MM.1S (cell line): ENCODE data around the gene ZNF585A.
"Not testable (repeated sequence)": the region's sequence is repeated elsewhere in the genome, so short reads cannot be mapped to it uniquely, and the experiment has no call there.

Source experiments
- EZH2 ChIP-seq: fragments of 300-600 bp; sonication (generic); optimal IDR thresholded peaks from 2 replicates; pipeline ENCODE3; 2017; ENCODE audit warnings: low read depth, mild to moderate bottlenecking, antibody characterized with exemption, low read length, mixed read lengths
- EZH2phosphoT487 ChIP-seq: fragments of 300-600 bp; sonication (generic); IDR thresholded peaks from 2 replicates; pipeline ENCODE4 v1.6.1; 2018; ENCODE audit warnings: antibody characterized with exemption, low read length
- TF ChIP-seq, protein P1 (sequence below): fragments of 300-600 bp; sonication (generic); IDR thresholded peaks from 2 replicates; pipeline ENCODE4 v1.5.1; 2016; ENCODE audit warnings: antibody characterized with exemption, low read length, mixed read lengths

DNA sequence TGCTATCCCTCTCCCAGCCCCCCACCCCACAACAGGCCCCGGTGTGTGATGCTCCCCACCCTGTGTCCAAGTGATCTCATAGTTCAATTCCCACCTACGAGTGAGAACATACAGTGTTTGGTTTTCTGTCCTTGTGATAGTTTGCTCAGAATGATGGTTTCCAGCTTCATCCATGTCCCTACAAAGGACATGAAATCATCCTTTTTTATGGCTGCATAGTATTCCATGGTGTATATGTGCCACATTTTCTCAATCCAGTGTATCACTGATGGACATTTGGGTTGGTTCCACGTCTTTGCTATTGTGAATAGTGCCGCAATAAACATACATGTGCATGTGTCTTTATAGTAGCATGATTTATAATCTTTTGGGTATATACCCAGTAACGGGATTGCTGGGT lies 24.6 kb upstream of the ZNF585A start:
- TF ChIP-seq, protein P1, sequence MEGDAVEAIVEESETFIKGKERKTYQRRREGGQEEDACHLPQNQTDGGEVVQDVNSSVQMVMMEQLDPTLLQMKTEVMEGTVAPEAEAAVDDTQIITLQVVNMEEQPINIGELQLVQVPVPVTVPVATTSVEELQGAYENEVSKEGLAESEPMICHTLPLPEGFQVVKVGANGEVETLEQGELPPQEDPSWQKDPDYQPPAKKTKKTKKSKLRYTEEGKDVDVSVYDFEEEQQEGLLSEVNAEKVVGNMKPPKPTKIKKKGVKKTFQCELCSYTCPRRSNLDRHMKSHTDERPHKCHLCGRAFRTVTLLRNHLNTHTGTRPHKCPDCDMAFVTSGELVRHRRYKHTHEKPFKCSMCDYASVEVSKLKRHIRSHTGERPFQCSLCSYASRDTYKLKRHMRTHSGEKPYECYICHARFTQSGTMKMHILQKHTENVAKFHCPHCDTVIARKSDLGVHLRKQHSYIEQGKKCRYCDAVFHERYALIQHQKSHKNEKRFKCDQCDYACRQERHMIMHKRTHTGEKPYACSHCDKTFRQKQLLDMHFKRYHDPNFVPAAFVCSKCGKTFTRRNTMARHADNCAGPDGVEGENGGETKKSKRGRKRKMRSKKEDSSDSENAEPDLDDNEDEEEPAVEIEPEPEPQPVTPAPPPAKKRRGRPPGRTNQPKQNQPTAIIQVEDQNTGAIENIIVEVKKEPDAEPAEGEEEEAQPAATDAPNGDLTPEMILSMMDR: not testable (repeated sequence)
- not testable (repeated sequence) for TF ChIP-seq EZH2phosphoT487, EZH2
